ENCODE data around the gene RPUSD4.

GRCh38 chr11:126165311-126165720 lies 46.1 kb downstream of the RPUSD4 start:
- TF ChIP-seq POLR2A (IDR thresholded peaks at IDR 0.05) (no peak), POLR2AphosphoS5 (IDR thresholded peaks at IDR 0.05) (no peak), CTCF (IDR thresholded peaks at IDR 0.05) (no peak)
